ENCODE results near the gene ATOH8.

Gene ATOH8

GRCh38 chr2:85755122-85756027 is 1.6 kb downstream of the ATOH8 start:
- peaks cover 32% of the 10 kb centered on the region for H3K27me3 ChIP-seq (ENCODE audit: insufficient read depth, poor library complexity, severe bottlenecking)
- H3K4me3 ChIP-seq (replicated peaks; ENCODE audit: insufficient read depth, low read length) = peak overlapping the region; percentile 53
- no peak for DNase-seq (ENCODE audit: low read depth in 1 of 2, low spot score in 1 of 2)
- no peak overlapping the region for H3K27ac ChIP-seq (replicated peaks)
- TF ChIP-seq POLR2AphosphoS5 (IDR thresholded peaks at IDR 0.05; ENCODE audit: low read depth) (no peak), REST (IDR thresholded peaks at IDR 0.05; ENCODE audit: insufficient replicate concordance, low read depth) (no peak), GABPA (IDR thresholded peaks at IDR 0.05; ENCODE audit: low read depth) (no peak), CTCF (IDR thresholded peaks at IDR 0.05; ENCODE audit: insufficient read depth, low read length) (no peak), SPI1 (IDR thresholded peaks at IDR 0.05; ENCODE audit: borderline replicate concordance, low read depth) (no peak)

GRCh38 chr2:85756195-85756594 is 2.4 kb downstream of the ATOH8 start:
- no peak for DNase-seq (ENCODE audit: low read depth in 1 of 2, low spot score in 1 of 2)
- H3K27ac ChIP-seq (replicated peaks) = no peak overlapping the region
- peaks cover 29% of the 10 kb centered on the region for H3K27me3 ChIP-seq (ENCODE audit: insufficient read depth, poor library complexity, severe bottlenecking)
- H3K4me3 ChIP-seq (replicated peaks; ENCODE audit: insufficient read depth, low read length) = no peak overlapping the region; the same call in 1 of the 2 replicates
- TF ChIP-seq GABPA (IDR thresholded peaks at IDR 0.05; ENCODE audit: low read depth) = no peak

GRCh38 chr2:85756822-85757435 is 3.1 kb downstream of the ATOH8 start:
- peaks cover 22% of the 10 kb centered on the region for H3K27me3 ChIP-seq (ENCODE audit: insufficient read depth, poor library complexity, severe bottlenecking)
- H3K4me3 ChIP-seq (replicated peaks; ENCODE audit: insufficient read depth, low read length) = no peak overlapping the region
- TF ChIP-seq SPI1 (IDR thresholded peaks at IDR 0.05; ENCODE audit: borderline replicate concordance, low read depth) (0 out of 2 replicates have a peak, but pooled peaks have one; percentile 12), GABPA (IDR thresholded peaks at IDR 0.05; ENCODE audit: low read depth) (no peak), POLR2AphosphoS5 (IDR thresholded peaks at IDR 0.05; ENCODE audit: low read depth) (no peak)
- H3K27ac ChIP-seq (replicated peaks) = no peak overlapping the region
- no peak for DNase-seq (ENCODE audit: low read depth in 1 of 2, low spot score in 1 of 2)

GRCh38 chr2:85757860-85758259 is 4.1 kb downstream of the ATOH8 start:
- no peak for DNase-seq (ENCODE audit: low read depth in 1 of 2, low spot score in 1 of 2)
- TF ChIP-seq GABPA (IDR thresholded peaks at IDR 0.05; ENCODE audit: low read depth) = no peak
- no peak for TF ChIP-seq CTCF (IDR thresholded peaks at IDR 0.05; ENCODE audit: insufficient read depth, low read length)
- no peak for TF ChIP-seq REST (IDR thresholded peaks at IDR 0.05; ENCODE audit: insufficient replicate concordance, low read depth)
- peaks cover 13% of the 10 kb centered on the region for H3K27me3 ChIP-seq (ENCODE audit: insufficient read depth, poor library complexity, severe bottlenecking)

More at GRCh38 chr2:85757860-85758259, 4.1 kb downstream of the ATOH8 start:
- no peak overlapping the region; the same call in 1 of the 2 replicates for H3K27ac ChIP-seq (replicated peaks)
- H3K4me3 ChIP-seq (replicated peaks; ENCODE audit: insufficient read depth, low read length) = no peak overlapping the region
